Measurements from ENCODE around the gene PHACTR4.

PHACTR4 gene

GRCh38 chr1:28480308-28480707 is 110.8 kb downstream of the PHACTR4 start:
- Histone ChIP-seq H3K4me3 (ENCODE audit: low read depth, low read length) (no peak overlapping the region), H3K27ac (no peak overlapping the region), H3K27me3 (replicated peaks) (no peaks in the 10 kb centered on the region), H3K36me3 (replicated peaks) (peaks cover 11% of the 10 kb centered on the region)
- in situ Hi-C loops (cut with HindIII; ENCODE audit: low pct_ligation_motif_present, low sequenced_read_pairs), result no loop called here
- TF ChIP-seq, protein P1, sequence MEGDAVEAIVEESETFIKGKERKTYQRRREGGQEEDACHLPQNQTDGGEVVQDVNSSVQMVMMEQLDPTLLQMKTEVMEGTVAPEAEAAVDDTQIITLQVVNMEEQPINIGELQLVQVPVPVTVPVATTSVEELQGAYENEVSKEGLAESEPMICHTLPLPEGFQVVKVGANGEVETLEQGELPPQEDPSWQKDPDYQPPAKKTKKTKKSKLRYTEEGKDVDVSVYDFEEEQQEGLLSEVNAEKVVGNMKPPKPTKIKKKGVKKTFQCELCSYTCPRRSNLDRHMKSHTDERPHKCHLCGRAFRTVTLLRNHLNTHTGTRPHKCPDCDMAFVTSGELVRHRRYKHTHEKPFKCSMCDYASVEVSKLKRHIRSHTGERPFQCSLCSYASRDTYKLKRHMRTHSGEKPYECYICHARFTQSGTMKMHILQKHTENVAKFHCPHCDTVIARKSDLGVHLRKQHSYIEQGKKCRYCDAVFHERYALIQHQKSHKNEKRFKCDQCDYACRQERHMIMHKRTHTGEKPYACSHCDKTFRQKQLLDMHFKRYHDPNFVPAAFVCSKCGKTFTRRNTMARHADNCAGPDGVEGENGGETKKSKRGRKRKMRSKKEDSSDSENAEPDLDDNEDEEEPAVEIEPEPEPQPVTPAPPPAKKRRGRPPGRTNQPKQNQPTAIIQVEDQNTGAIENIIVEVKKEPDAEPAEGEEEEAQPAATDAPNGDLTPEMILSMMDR (IDR thresholded peaks at IDR 0.05; ENCODE audit: low read depth, low read length, missing control alignments), result no peak
- DNase-seq, result no peak

DNA sequence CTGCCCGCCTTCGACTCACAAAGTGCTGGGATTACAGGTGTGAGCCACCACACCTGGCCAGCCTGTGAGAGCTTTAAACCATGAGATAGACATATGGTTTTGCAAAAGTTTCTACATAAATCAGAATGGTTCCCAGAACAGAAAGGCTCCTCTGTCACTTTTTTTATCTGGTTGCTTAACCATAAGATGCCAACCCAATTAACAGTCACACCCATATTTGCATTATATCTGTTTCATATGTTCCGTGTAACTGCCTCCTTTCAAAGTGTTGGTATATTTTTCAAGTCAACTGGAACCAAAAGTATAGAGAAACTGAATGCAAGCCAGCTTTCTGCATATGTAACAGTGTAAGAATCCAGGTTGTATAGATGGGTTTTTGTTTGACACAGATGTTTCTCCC is 112.6 kb downstream of the PHACTR4 start:
- TF ChIP-seq, protein P1 (IDR thresholded peaks at IDR 0.05; ENCODE audit: low read depth, low read length, missing control alignments), result no peak
- DNase-seq, result no peak
- Histone ChIP-seq H3K27ac (no peak overlapping the region), H3K27me3 (replicated peaks) (no peaks in the 10 kb centered on the region), H3K4me3 (ENCODE audit: low read depth, low read length) (no peak overlapping the region), H3K36me3 (replicated peaks) (peaks cover 7% of the 10 kb centered on the region)
- in situ Hi-C loops (cut with HindIII; ENCODE audit: low pct_ligation_motif_present, low sequenced_read_pairs), result no loop called here

DNA sequence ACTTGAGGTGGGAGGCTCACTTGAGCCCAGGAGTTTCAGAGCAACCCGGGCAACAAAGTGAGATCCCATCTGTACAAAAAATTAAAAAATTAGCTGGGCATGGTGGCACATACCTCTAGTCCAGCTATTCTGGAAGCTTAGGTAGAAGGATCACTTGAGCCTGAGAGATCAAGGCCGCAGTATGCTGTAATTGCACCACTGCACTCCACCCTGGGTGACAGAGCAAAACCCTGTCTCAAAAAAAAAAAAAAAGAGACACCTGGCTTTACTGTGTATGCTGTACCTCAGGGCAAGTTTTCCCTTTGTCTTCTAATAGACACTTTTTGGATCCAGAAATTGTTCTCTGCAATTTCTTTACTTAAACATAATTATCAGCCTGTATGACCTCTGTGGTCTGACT is 113.2 kb downstream of the PHACTR4 start:
- TF ChIP-seq, protein P1 (IDR thresholded peaks at IDR 0.05; ENCODE audit: low read depth, low read length, missing control alignments), result no peak
- no peak for DNase-seq
- H3K27me3 ChIP-seq (replicated peaks), result no peaks in the 10 kb centered on the region
- H3K4me3 ChIP-seq (ENCODE audit: low read depth, low read length), result no peak overlapping the region
- no peak overlapping the region for H3K27ac ChIP-seq
- in situ Hi-C loops (cut with HindIII; ENCODE audit: low pct_ligation_motif_present, low sequenced_read_pairs), result no loop called here
- peaks cover 6% of the 10 kb centered on the region for H3K36me3 ChIP-seq (replicated peaks)

DNA sequence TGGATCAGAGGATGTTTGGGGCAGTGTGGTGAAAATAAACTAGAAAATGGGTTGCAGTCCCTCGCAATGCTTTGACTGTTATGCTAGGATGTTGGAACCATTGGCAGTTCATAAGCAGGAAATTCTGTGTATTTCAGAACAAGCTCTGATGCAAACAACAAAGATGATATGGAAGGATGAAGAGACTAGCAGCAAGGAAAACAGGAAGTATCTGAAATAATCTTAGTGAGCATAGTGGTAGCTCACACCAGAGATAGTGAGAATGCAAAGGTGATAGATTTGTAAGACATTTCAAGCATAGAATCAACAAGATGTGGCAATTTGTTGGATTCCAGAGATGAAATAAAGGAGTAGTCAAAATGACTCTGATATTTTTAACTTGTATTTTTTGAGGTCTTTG is 125.2 kb downstream of the PHACTR4 start:
- in situ Hi-C loops (cut with HindIII; ENCODE audit: low pct_ligation_motif_present, low sequenced_read_pairs), result no loop called here
- Histone ChIP-seq H3K4me3 (ENCODE audit: low read depth, low read length) (no peak overlapping the region), H3K27ac (no peak overlapping the region), H3K36me3 (replicated peaks) (peaks cover 22% of the 10 kb centered on the region), H3K27me3 (replicated peaks) (no peaks in the 10 kb centered on the region)
- no peak for DNase-seq
- TF ChIP-seq, protein P1 (IDR thresholded peaks at IDR 0.05; ENCODE audit: low read depth, low read length, missing control alignments), result no peak

GRCh38 chr1:28499553-28499952 is 130.0 kb downstream of the PHACTR4 start:
- H3K4me3 ChIP-seq (ENCODE audit: low read depth, low read length), result no peak overlapping the region
- TF ChIP-seq, protein P1 (IDR thresholded peaks at IDR 0.05; ENCODE audit: low read depth, low read length, missing control alignments), result no peak
- peaks cover 10% of the 10 kb centered on the region for H3K36me3 ChIP-seq (replicated peaks)
- H3K27ac ChIP-seq, result no peak overlapping the region
- DNase-seq, result no peak
- in situ Hi-C loops (cut with HindIII; ENCODE audit: low pct_ligation_motif_present, low sequenced_read_pairs), result no loop called here
- H3K27me3 ChIP-seq (replicated peaks), result no peaks in the 10 kb centered on the region

- TF ChIP-seq, protein P1 (IDR thresholded peaks at IDR 0.05; ENCODE audit: low read depth, low read length, missing control alignments), result no peak
- in situ Hi-C loops (cut with HindIII; ENCODE audit: low pct_ligation_motif_present, low sequenced_read_pairs), result no loop called here
- Histone ChIP-seq H3K27me3 (replicated peaks) (no peaks in the 10 kb centered on the region), H3K4me3 (ENCODE audit: low read depth, low read length) (no peak overlapping the region), H3K36me3 (replicated peaks) (peaks cover 11% of the 10 kb centered on the region), H3K27ac (no peak overlapping the region)
- no peak for DNase-seq
These were observed 132.4 kb downstream of the PHACTR4 start for GRCh38 chr1:28501925-28502324.

Data from brain microvascular endothelial cell (primary cell).